Central memory CD4-positive, alpha-beta T cell (primary cell): ENCODE results near the gene RELN.

Source experiments
- DNase-seq: peaks from one replicate; pipeline ENCODE4 v3.0.0; 2022

The RELN gene

DNA sequence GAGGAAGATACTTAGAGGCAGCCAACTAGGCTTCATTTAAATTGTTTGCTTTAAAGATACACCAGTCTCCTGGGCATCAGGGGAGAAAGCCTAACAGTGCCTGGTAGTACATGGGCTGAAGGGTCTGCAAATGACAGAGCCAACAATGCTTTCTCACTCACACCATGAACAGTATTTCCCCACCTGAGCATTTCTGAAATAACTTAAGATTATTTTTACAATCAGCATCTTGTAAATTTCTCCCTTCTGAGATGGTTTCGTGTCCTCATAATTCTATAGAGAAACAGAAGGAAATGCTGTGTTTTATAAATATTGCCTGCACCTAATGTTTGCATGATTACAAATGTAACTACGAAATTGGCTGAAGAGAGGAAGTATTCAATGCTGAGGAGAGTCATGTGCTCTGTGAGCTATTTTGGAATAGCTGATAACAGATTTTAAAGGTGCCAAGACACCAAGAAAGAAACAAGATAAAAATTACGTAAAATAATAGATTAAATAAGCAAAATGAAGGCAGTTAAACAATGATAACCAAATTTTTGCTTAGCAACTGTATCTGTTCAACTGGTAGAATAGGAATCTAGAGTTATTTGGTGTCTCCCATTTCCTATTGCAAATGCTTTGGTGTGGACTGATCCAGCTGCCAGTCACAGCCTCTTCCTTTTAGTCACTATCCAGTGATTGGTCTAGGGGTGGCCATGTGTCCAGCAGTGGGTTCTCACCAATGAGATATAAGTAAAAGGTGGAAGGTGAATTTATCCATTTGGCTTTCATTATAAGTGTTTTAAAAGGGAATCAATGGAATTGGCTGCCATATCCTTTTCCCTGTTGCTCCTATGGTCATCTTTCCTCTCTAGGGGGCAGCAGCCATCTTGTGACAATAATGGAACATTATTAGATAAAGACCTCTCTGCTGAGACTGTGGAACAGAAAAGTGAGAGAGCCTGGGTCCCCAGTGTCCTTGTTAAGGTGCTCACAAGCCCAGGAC lies 375.5 kb downstream of the RELN start:
- no peak for DNase-seq

DNA sequence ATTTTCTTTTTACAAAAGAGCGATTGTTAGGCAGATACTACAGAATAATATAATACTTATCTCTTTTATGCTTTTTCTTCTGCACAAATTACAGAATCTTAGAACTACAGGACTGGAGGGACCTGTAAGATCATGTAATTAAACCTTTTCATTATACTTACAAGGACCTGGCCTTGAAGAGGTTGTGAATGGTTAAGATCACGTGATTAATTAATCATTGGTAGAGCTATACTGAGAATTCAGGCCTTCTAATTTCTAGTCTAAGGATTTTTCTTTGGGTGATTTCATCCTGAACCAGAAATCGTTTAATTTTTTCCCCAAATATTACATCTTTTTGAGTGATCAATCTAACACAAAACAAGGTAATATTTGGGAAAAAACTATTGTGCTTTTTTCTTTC lies 379.7 kb downstream of the RELN start:
- DNase-seq = no peak

DNA sequence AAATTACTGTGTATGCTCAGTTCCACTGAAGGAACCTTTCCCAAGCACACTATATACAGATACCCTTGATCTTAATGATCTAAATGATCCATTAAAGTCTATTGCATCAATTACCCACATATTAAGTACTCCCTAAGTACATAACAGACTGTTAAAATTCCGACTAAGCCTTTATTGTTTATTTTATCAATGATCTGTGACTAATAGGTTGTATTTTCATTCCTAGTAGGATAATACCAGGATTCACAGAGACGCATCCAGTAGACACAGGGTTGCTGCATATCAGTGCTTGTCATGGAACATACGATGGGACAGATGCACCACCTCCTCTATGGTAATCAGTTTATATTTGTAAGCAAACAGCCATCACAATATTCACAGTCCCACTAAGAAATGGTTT lies 383.8 kb downstream of the RELN start:
- no peak for DNase-seq

DNA sequence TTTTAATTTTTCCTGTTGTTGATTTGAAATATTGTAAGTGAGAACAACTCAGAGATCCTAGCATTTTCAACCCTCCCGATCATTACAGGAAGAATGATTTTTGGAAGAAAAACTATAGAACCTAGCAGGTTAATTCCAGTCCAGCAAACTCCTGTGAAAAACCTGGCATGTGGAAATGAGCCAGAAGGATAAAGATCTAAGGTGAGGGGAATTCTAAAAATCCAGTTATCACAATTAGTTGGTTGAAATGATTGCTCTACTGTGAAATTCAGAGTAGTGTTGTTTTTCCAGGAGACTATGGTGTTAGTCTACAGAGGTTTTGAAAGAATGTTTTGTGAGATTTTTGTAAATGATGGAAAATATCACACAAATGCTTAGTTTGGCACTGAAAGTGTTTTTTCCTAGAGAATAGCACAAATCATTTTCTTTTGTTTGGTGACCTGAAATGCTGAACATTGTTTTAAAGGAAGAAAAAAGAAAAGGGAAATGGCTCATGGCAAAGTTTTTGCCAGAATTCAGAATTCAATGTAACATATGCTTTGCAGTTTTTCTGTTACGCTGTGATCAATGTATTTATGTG lies 391.0 kb downstream of the RELN start:
- no peak for DNase-seq

DNA sequence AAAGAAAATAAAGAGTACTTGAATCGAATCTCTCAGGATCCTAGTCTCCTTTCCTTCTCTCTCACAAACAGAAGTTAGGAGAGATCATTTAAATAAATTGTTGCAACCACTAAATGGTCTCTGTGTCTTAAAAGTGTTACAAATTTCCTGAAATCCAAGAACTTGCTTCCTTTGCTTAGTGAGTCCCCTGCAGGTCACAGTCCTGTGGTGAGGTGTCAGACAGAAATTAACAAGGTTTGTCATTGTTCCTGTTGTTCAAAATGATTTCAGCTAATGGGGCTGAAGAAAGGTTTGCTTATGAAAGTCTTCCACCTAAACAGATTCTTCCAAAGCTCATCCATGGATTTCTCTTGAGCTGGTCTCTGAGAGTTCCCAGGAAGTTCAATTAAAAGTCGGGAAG lies 391.9 kb downstream of the RELN start:
- DNase-seq = no peak

DNA sequence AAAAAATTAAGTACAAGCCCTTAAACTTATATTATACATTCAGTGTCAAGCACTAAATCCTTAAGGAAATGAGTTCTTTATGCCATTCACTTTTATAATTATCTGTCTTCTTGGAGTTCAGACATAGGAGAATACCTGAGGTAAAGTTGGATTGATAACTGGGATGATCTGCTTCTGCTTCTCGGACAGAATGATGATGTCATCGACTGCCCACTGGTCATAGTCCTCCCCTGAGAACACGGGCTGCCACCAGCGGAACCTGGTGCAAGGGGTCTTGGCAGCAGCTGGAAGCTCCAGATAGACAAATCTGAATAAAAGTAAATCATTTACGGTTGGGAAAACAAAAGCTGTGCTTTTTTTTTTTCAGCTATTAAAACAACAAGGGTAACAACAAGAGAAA lies 395.3 kb downstream of the RELN start:
- DNase-seq = no peak

DNA sequence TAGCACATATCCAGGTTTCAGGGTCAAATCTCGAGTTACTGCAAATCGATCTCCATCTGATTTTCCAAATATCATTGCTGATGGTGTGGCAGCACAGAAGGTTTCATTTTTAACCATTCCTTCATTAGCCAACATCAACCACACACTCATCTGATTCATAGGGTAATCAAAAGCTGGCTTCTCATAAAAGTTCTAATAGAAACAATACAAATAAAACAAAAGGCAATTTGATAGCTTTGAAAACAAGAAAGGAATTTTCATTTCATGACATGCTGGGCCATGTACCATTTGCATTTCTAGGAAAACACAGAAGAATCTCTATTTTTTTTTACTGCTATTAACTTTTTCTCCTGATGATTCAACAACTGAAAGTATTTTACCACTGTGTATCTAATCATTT lies 395.8 kb downstream of the RELN start:
- DNase-seq = no peak

DNA sequence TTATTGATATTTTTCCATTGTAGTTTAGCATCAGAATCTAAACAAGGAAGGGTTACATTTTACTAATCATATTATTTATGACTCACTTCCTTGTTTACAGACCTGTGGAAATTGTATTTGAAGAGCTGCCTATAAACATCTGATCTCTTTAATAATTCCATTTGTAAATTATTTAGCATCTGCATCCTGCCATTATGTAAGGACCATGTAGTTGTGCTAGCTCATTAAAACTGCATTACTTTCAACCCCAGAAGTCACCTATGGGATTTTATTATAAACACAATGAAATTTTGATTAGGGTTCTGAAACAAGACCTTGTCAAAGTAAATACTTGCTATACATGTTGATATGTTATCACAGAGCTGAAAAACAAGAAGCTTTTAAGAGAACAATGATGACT lies 396.6 kb downstream of the RELN start:
- DNase-seq = no peak

DNA sequence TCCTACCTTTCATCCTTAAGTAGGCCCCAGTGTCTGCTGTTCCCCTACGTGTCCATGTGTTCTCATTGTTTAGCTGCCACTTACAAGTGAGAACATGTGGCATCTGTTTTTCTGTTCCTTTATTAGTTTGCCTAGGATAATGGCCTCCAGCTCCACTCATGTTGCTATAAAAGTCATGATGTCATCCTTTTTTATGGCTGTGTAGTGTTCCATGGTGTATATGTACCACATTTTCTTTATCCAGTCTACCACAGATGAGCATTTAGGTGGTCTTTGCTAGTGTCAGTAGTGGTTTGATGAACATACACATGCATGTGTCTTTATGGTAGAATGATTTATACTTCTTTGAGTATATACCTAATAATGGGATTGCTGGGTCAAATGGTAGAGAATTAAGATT lies 397.3 kb downstream of the RELN start:
- DNase-seq = no peak

DNA sequence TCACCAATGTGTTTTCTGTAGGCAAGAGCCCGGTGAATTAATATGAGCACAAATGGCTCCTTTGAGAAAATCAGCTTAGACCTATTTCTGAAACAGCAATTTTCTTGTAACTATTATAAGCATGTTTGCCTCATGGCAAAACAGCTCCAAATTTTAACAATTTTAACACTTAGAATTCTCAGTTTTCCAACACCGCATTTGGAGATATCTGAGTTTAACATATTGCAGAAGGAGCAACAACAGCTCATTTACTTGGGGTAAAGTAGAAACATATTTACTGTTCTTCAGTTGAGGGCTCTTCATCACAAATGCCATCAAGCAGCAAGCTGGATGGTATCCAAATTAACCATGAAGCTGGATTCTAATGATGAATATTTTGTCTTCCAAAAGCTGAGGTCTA lies 409.4 kb downstream of the RELN start:
- DNase-seq = no peak

DNA sequence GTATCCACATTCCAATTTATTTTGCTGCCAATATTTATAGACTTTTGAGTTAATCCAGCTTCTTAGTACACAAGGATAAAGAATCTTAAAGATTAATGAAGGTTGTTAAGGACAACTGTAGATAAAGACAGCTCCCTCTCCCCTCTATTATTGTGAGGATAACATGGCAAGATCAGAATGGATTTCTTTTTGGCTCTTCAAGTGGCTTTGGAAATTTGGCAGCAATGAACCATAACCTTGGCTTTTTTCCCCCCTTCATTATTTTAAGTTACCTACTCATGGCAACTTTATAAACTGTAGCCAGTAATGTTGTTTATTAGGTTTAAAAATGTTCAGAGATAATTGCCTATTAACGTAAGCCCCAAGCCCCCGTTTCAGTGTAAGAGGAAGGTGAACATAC lies 412.4 kb downstream of the RELN start:
- no peak for DNase-seq

DNA sequence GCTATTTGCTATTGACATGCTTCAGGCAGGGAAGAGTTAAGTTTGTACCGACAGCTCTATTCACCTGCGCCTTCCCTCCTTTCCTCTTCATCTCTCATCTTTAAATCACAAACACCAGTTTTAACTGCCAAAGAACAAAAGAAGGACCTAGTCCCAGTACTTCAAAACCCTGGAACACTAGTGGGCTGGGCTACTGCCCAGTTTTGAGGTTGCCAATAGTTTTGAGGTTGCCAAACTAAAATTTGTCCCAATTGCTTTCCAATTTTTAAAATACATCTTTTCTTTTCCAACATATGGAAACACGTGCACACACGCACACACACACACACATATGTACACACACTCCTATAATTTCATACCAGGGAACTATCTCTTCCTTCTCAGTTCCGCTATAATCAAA lies 412.8 kb downstream of the RELN start:
- DNase-seq = no peak

DNA sequence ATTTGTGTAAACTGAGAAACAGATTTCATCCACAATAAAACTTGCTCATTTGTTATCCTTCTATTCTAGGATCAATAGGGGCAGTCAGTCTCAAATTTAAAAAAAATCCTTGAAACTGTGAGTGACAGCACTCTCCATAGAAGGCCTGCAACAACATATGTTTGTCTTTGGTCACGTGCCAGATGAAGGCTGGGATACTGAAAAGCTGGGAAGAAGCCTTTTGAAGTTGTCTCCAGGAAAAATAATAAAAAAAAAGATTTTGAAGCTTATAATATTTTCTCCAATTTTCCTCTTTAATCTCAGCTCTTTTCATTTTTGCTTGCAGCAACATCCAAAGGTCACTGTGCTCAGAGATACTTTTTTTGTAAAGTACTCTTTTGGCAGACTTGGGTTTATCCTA lies 414.9 kb downstream of the RELN start:
- DNase-seq = no peak

DNA sequence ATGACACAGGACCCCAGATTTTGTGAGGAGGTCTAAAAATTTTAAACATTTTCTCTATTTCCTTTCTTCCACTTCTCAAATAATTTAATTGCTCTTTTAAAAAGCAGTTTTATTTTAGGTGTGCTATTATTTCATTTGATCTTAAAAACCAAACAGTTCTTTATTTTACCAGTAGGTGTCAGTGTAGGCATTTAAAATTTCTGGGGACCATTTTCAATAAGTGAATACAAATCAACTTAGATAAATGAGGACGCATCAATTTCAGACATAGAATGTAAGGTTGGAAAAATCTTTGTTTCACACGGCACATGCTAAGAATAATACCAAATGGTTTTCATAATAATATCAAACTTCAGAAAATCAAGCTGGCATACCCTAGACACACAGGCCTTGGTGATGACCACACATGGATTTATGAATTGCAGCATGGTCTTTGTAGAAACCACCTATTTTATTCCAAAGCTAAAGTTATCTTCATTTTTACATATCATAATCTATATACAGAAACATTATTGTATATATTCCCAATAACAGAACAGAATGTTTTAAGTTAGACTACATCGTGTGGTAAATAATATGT lies 415.9 kb downstream of the RELN start:
- peak; percentile 8 for DNase-seq

DNA sequence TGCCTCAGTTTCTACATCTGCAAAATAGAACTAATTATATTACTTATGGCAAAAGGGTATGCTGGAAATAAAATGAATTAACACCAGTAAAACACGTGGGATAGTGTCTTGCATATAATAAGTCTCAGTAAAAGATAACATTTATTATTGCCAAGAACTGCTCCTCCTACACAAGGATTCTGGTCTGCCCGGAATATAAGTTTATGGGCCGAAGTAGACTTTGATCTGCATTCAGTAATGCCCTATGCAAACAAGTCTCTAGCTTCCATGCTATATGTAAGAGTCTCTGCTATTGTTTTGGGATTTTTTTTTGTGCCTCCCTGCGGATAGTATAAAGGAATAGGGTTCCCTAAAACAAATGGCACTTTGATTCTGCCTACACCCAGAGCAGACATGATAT lies 417.9 kb downstream of the RELN start:
- no peak for DNase-seq

DNA sequence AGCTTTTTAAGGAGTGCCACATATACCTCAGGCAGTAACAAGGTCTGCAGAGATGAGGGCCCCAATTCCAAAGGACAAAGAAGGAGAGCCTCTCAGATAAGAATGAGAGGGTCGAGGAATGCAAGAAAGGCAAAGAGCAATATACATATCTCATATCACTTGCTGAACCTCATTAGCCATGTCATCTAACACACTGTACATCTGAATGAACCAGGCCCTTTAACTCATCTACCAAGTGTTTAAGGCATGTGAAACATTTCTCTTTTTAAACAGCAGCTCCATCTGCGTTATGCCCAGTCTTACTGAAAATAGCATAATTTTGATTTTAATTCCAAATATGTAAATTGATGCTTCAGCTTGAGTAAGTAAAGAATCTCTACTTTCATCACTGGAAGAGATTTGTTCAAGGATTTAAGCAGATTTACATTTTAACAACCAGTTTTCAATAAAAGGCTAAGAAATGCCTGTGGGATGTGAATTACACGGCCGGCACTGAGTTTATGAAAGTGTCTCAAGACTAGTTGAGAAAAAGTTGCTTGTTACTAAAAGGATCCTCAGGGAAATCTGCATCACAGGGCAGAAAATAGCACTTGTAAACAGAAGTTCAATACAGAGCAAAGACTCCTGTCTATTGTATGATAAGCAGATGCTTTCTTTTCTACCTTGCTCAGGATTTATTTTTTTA lies 419.7 kb downstream of the RELN start:
- no peak for DNase-seq

DNA sequence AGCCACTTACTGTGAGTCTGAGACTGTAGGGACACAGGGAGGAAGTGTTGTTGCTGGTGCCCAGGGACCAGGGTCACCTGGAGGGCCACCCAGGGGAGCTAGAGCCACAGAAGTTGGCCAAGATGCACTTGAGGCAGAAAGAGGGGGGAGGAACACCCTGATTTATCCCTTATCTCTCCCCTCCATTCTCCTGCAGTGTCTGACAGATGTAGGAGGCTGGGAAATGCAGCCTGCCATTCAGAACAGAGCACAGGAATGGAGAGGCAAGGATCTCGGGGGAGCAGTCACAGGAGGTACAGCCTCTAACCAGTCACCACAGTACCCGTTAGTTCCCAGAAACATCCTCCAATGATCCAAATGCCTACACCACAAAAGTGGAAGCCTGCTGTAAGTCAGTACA lies 425.0 kb downstream of the RELN start:
- DNase-seq = no peak

DNA sequence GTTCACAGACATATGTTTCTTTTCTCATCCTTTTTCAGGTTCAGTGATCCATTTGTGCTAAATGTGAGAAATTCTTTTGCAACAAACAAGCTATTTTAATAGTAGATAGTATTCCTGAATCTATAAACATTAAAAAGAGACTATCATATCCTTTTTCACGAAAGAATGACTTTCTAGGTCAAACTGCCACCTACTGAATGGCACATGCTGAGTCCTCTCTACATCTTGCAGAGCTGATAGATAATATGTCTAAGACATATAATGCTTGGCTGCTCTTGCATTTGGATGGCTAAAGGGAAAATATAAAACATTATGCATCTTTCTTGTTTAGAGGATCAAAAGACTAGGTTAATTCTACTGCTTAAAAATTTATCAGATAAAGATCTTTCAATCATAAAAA lies 429.3 kb downstream of the RELN start:
- DNase-seq = no peak

DNA sequence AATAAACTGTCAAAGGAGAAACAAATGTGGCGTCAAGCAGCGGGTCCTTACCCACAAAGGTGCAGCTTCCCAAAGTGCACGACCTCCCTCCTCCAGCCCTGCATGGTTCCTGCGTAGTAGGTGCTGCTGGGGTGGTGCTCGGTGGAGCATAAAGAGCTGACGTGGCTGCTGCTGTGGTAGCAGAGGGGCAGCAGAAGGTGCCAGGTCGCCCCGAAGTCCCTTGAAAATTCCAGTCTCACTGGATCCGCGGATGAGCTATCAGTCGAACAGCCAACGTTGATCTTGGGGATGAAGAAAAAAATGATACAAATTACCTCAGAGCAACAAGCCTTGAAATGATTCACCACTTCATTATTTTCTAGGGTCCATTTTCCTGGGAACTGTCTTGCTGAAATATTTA lies 438.4 kb downstream of the RELN start:
- DNase-seq = no peak

DNA sequence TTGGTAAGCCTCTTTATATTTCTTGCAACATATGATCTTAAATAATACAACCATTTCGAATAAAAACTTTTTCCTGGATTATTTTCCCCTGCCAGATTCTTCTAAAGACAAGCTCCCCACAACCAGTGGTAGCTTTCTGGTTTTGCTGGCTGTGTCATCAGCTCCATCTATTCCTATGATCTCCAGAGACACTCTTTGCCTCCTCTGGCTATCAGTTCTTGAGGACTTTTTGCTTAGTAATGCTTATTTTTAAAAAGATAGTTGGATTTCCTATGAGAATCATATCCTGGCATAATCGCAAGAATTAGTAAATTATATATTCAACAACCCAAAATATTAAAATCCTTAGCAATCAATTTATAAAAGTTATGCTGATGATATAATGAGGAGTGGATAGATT lies 439.7 kb downstream of the RELN start:
- DNase-seq = no peak

DNA sequence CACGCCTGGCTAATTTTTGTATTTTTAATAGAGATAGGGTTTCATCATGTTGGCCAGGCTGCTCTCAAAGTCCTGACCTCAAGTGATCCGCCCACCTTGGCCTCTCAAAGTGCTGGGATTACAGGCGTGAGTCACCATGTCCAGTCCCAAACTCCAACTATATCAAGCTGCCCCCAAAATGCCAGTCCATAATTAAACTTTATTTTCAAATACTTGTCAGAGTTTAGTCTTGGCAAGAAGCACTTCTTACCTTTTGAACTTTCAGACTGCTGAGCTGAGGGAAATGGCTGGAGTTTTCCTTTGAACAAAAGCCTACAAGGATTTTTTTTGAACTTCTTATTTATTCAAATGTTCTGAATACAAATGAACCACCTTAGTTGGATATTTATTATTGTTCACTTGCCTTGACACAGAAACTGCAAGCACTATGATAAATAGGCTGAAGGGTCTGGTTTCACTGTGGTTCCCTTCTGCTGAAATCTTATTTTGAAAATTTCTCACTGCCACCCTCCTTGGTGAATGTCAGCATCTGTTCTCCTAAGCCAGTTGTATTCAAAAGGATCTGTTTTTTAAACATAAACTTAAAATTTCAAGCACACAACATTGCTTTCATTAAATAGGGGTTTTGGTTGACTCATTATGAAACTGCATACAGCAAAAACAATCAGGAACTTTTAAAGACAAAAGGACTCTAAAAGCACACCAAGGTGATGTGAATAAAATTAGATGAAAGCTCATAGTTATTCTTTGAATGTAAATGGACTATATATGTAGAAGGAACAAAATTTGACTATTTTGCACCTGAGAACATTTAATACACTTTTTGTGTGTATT lies 441.8 kb downstream of the RELN start:
- no peak for DNase-seq

DNA sequence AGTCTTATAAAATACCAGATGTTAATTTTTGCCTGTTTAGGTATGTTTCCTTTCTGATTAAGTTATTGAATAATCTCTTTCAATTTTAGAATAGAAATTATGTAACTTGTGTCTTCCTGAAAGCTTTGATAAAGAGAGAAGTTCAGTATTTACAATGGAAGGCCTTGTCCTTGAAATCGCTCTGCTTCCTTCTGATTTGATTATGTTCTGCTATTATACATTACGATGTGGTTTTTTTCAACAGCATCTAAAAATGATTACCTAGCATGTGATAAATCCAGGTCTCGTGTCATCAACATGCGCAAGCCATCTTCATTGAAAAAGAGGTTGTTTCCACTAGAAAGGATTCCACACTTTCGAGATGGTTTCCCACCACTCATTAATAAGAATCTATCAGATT lies 447.0 kb downstream of the RELN start:
- no peak for DNase-seq

DNA sequence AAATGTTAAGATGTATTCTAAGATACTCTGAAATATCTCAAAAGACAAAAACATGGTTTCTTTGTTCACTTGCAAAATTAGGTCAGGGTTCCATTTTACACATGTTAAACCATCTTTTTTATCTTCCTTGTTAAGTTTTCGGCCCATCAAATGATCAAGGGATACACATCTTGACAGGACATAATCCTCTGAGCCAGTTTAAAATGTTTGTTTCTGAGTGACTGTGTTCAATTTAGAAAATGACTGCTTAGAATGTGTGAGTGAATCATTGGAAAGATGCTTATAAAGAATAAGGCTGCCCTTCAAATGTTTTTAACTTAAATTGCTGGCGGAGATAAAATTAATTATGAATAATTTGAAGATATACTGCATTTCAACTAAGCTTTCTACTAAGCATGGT lies 447.5 kb downstream of the RELN start:
- no peak for DNase-seq
